ENCODE results near the gene EMILIN3.

EMILIN3 gene

DNA sequence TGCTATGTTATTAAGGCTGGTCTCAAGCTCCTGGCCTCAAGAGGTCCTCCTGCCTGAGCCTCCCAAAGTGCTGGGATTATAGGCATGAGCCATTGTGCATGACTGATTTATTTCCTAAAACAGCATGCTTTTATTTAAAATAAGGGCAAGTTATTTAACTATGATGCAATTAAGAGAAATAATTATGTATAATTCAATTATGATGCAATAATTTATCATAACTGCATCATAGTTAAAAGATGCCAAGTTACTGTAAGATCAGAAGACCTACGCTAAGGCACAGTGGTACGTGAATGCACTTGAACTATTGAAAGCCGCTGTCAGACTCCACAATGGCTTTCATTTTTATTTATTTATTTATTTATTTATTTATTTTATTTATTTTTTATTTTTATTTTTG is 24.3 kb upstream of the EMILIN3 start:
- TF ChIP-seq GABPA (IDR thresholded peaks at IDR 0.05; ENCODE audit: low read depth) (no peak), POLR2AphosphoS5 (IDR thresholded peaks at IDR 0.05; ENCODE audit: low read depth) (no peak), SPI1 (IDR thresholded peaks at IDR 0.05; ENCODE audit: borderline replicate concordance, low read depth) (no peak)
- TF ChIP-seq, protein P1, sequence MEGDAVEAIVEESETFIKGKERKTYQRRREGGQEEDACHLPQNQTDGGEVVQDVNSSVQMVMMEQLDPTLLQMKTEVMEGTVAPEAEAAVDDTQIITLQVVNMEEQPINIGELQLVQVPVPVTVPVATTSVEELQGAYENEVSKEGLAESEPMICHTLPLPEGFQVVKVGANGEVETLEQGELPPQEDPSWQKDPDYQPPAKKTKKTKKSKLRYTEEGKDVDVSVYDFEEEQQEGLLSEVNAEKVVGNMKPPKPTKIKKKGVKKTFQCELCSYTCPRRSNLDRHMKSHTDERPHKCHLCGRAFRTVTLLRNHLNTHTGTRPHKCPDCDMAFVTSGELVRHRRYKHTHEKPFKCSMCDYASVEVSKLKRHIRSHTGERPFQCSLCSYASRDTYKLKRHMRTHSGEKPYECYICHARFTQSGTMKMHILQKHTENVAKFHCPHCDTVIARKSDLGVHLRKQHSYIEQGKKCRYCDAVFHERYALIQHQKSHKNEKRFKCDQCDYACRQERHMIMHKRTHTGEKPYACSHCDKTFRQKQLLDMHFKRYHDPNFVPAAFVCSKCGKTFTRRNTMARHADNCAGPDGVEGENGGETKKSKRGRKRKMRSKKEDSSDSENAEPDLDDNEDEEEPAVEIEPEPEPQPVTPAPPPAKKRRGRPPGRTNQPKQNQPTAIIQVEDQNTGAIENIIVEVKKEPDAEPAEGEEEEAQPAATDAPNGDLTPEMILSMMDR (IDR thresholded peaks at IDR 0.05; ENCODE audit: insufficient read depth, low read length), result no peak
- TF ChIP-seq, protein P2, sequence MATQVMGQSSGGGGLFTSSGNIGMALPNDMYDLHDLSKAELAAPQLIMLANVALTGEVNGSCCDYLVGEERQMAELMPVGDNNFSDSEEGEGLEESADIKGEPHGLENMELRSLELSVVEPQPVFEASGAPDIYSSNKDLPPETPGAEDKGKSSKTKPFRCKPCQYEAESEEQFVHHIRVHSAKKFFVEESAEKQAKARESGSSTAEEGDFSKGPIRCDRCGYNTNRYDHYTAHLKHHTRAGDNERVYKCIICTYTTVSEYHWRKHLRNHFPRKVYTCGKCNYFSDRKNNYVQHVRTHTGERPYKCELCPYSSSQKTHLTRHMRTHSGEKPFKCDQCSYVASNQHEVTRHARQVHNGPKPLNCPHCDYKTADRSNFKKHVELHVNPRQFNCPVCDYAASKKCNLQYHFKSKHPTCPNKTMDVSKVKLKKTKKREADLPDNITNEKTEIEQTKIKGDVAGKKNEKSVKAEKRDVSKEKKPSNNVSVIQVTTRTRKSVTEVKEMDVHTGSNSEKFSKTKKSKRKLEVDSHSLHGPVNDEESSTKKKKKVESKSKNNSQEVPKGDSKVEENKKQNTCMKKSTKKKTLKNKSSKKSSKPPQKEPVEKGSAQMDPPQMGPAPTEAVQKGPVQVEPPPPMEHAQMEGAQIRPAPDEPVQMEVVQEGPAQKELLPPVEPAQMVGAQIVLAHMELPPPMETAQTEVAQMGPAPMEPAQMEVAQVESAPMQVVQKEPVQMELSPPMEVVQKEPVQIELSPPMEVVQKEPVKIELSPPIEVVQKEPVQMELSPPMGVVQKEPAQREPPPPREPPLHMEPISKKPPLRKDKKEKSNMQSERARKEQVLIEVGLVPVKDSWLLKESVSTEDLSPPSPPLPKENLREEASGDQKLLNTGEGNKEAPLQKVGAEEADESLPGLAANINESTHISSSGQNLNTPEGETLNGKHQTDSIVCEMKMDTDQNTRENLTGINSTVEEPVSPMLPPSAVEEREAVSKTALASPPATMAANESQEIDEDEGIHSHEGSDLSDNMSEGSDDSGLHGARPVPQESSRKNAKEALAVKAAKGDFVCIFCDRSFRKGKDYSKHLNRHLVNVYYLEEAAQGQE (IDR thresholded peaks at IDR 0.05; ENCODE audit: insufficient replicate concordance, low read depth), result no peak
- DNase-seq (ENCODE audit: low read depth in 1 of 2, low spot score in 1 of 2), result no peak
- Histone ChIP-seq H3K27me3 (ENCODE audit: insufficient read depth, poor library complexity, severe bottlenecking) (no peaks in the 10 kb centered on the region), H3K4me3 (replicated peaks; ENCODE audit: insufficient read depth, low read length) (no peak overlapping the region), H3K27ac (replicated peaks) (no peak overlapping the region)

DNA sequence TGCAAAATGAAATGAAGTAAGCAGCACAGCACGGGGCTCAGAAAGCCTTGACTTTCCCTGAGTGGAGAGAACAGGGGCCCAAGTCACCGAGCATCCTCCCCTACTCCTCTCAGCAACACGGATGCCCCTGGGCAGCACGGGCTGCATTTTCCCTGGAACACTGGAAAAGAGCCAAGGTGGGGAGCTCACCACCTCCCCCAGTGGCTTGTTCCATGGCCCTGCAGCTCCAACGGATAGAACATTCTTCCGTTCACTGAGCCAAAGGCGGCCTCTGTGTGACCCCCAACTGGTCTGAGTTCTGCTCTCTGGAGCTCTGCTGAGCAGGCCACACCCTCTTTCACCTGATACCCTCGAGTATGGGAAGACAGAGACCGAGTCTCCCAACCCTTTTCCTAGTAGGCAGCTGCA is 20.8 kb upstream of the EMILIN3 start:
- Histone ChIP-seq H3K27ac (replicated peaks) (no peak overlapping the region), H3K4me3 (replicated peaks; ENCODE audit: insufficient read depth, low read length) (no peak overlapping the region), H3K27me3 (ENCODE audit: insufficient read depth, poor library complexity, severe bottlenecking) (peaks cover 6% of the 10 kb centered on the region)
- DNase-seq (ENCODE audit: low read depth in 1 of 2, low spot score in 1 of 2), result no peak
- no peak for TF ChIP-seq SPI1 (IDR thresholded peaks at IDR 0.05; ENCODE audit: borderline replicate concordance, low read depth)
- no peak for TF ChIP-seq GABPA (IDR thresholded peaks at IDR 0.05; ENCODE audit: low read depth)
- no peak for TF ChIP-seq POLR2AphosphoS5 (IDR thresholded peaks at IDR 0.05; ENCODE audit: low read depth)
- TF ChIP-seq, protein P2 (IDR thresholded peaks at IDR 0.05; ENCODE audit: insufficient replicate concordance, low read depth), result no peak
- TF ChIP-seq, protein P1 (IDR thresholded peaks at IDR 0.05; ENCODE audit: insufficient read depth, low read length), result no peak

DNA sequence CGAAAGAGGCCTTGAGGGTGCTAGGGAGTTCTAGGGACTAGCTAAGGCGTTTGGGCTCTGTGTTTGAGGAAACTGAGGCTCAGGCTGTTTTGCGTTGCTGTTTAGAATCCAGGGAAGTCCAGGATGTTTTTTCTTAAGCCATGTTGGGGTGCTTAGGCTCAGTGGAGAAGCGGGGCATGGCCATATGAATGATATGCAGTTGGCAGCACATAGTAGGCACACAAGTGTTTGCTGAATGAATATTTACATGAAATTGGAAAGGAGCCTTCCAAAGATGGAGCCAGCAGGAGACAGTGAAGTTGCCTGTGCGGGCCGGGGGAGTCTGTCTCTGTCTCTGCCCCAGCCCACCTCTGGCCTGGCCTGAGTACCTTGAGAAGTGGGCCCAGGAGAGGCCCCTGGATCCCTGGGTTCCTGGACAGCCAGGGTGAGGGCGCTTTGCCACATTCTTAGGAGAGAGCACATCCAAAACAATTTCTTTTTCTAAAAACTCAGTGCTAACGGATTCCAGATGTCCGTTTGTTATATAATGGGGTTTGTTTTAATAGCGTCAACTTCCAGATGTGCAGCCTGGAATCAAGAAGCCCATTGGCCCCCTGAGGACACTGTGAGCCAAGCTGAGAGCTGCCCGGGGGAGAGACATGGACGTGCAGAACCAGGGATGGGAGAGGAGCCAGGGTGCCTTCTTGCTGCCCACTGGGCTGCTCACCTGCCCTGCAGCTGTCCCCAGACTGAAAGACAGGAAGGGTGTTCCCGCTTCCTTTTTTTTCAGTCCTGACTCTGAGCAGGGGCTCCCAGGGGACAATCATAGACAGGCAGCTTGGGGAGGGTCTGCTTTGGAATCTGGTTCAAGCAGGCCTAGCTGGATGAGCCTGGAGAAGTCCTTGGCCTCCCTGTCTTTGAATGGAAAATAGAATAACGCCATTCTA is 20.1 kb upstream of the EMILIN3 start:
- H3K27me3 ChIP-seq (ENCODE audit: insufficient read depth, poor library complexity, severe bottlenecking), result peaks cover 9% of the 10 kb centered on the region
- no peak for DNase-seq (ENCODE audit: low read depth in 1 of 2, low spot score in 1 of 2)
- no peak overlapping the region for H3K27ac ChIP-seq (replicated peaks)
- TF ChIP-seq POLR2AphosphoS5 (IDR thresholded peaks at IDR 0.05; ENCODE audit: low read depth), result no peak
- TF ChIP-seq SPI1 (IDR thresholded peaks at IDR 0.05; ENCODE audit: borderline replicate concordance, low read depth), result 0 out of 2 replicates have a peak, but pooled peaks have one; percentile 2
- no peak overlapping the region for H3K4me3 ChIP-seq (replicated peaks; ENCODE audit: insufficient read depth, low read length)

DNA sequence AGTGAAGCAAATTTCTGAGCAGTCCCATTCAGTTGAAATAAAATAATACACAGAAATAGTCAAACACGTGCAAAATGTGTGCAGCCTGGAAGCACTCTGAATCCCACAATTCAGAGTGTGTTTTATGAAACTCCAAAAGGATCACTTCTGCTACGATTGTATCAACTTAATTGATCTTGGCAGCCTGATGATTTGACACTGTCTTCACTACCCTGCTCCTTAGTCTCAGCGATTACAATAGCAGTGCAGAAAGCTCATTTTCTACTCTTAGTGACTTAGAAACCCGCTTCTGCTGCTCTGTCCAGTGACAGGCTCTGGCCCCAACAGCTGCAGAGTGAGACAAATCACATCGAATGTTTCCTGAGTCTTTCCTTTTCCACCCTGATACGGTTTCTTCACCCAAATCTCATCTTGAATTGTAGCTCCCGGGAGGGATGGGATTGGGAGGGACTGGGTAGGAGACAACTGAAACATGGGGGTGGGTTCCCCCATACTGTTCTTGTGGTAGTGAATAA is 16.2 kb upstream of the EMILIN3 start:
- no peak for DNase-seq (ENCODE audit: low read depth in 1 of 2, low spot score in 1 of 2)
- TF ChIP-seq, protein P1 (IDR thresholded peaks at IDR 0.05; ENCODE audit: insufficient read depth, low read length), result no peak
- TF ChIP-seq POLR2AphosphoS5 (IDR thresholded peaks at IDR 0.05; ENCODE audit: low read depth), result no peak
- TF ChIP-seq, protein P2 (IDR thresholded peaks at IDR 0.05; ENCODE audit: insufficient replicate concordance, low read depth), result no peak
- no peak for TF ChIP-seq SPI1 (IDR thresholded peaks at IDR 0.05; ENCODE audit: borderline replicate concordance, low read depth)
- Histone ChIP-seq H3K27me3 (ENCODE audit: insufficient read depth, poor library complexity, severe bottlenecking) (peaks cover 13% of the 10 kb centered on the region), H3K27ac (replicated peaks) (no peak overlapping the region), H3K4me3 (replicated peaks; ENCODE audit: insufficient read depth, low read length) (no peak overlapping the region)
